H1 (cell line): ENCODE data around the gene HLX. TPM values are rescaled to one million over a fixed set of nuclear protein-coding genes. Genes with fewer than 3 reads are reported as not detected.

Experiments
- CBX5 ChIP-seq: fragments of 300-800, 300-1000 bp; sonication (generic); IDR thresholded peaks from 2 replicates; pipeline ENCODE4 v1.7.1; 2016; ENCODE audit warnings: antibody characterized with exemption, low read length, low read depth
- CBX8 ChIP-seq: fragments of 300-800, 300-1000 bp; sonication (generic); IDR thresholded peaks from 2 replicates; pipeline ENCODE4 v1.7.1; 2016; ENCODE audit warnings: low read depth, low read length, borderline replicate concordance
- CHD2 ChIP-seq: IDR thresholded peaks from 2 replicates; pipeline ENCODE4 v1.6.1; 2012; ENCODE audit warnings: low read length, improper control_type of control experiment
- CTBP2 ChIP-seq: IDR thresholded peaks from 2 replicates; pipeline ENCODE4 v1.7.0; 2011; ENCODE audit warnings: borderline replicate concordance, mild to moderate bottlenecking, moderate library complexity, mixed read lengths, low read length; ENCODE audit not compliant: insufficient read depth, insufficient read length
- GTF2F1 ChIP-seq: IDR thresholded peaks from 2 replicates; pipeline ENCODE4 v1.6.1; 2012; ENCODE audit warnings: low read depth, low read length, improper control_type of control experiment, borderline replicate concordance
- JUND ChIP-seq: IDR thresholded peaks from 2 replicates; pipeline ENCODE4 v1.6.1; 2011; ENCODE audit warnings: mild to moderate bottlenecking, improper control_type of control experiment, low read length
- KDM5A ChIP-seq: fragments of 200-600 bp; IDR thresholded peaks from 2 replicates; pipeline ENCODE4 v1.7.1; 2012; ENCODE audit warnings: mild to moderate bottlenecking, low read length, inconsistent platforms, mixed read lengths
- NRF1 ChIP-seq: IDR thresholded peaks from 2 replicates; pipeline ENCODE4 v1.6.1; 2011; ENCODE audit warnings: mild to moderate bottlenecking, low read depth, low read length, improper control_type of control experiment
- POU5F1 ChIP-seq: IDR thresholded peaks from 2 replicates; pipeline ENCODE4 v1.6.1; 2011; ENCODE audit warnings: low read depth, mild to moderate bottlenecking, low read length, moderate library complexity
- RFX5 ChIP-seq: IDR thresholded peaks from 2 replicates; pipeline ENCODE4 v1.6.1; 2011; ENCODE audit warnings: low read depth, low read length, improper control_type of control experiment, borderline replicate concordance
- RXRA ChIP-seq: IDR thresholded peaks from 2 replicates; pipeline ENCODE4 v1.6.1; 2011; ENCODE audit warnings: low read depth, mild to moderate bottlenecking, low read length, moderate library complexity; ENCODE audit not compliant: insufficient read depth
- SIN3A ChIP-seq, 2 experiments: IDR thresholded peaks in 1 of 2; conservative IDR thresholded peaks in 1 of 2; 2 replicates each; pipeline ENCODE4 v1.6.1; 2011 to 2012; ENCODE audit warnings: low read length in 2 of 2, improper control_type of control experiment in 1 of 2, low read depth in 1 of 2, mild to moderate bottlenecking in 1 of 2
- SIRT6 ChIP-seq: IDR thresholded peaks from one replicate; pipeline ENCODE4 v1.7.1; 2012; ENCODE audit warnings: low read length, inconsistent platforms
- SIX5 ChIP-seq: IDR thresholded peaks from 2 replicates; pipeline ENCODE4 v1.6.1; 2011; ENCODE audit warnings: mild to moderate bottlenecking, low read depth, low read length
- SP4 ChIP-seq: IDR thresholded peaks from 2 replicates; pipeline ENCODE4 v1.6.1; 2012; ENCODE audit warnings: low read length, inconsistent platforms
- SRF ChIP-seq: IDR thresholded peaks from 2 replicates; pipeline ENCODE4 v1.6.1; 2011; ENCODE audit warnings: mild to moderate bottlenecking, low read depth, low read length, moderate library complexity
- TAF1 ChIP-seq: IDR thresholded peaks from 2 replicates; pipeline ENCODE4 v1.6.1; 2011; ENCODE audit warnings: mild to moderate bottlenecking, low read depth, low read length
- TAF7 ChIP-seq: optimal IDR thresholded peaks from 2 replicates; pipeline ENCODE3; 2011; ENCODE audit warnings: low read depth, mild to moderate bottlenecking, inconsistent platforms, low read length, moderate library complexity, borderline replicate concordance
- TBP ChIP-seq: IDR thresholded peaks from 2 replicates; pipeline ENCODE4 v1.6.1; 2011; ENCODE audit warnings: low read depth, low read length, improper control_type of control experiment
- USF2 ChIP-seq: IDR thresholded peaks from 2 replicates; pipeline ENCODE4 v1.6.1; 2011; ENCODE audit warnings: low read length, improper control_type of control experiment
- ZNF274 ChIP-seq: IDR thresholded peaks from 2 replicates; pipeline ENCODE4 v1.7.0; 2012; ENCODE audit warnings: low read length, borderline replicate concordance; ENCODE audit errors: extremely low read depth
- polyA plus RNA-seq, 7 experiments: library from polyadenylated mRNA; depleted of rRNA in 3 of 7; stranded (reverse) in 5 of 7; unstranded in 2 of 7; fragments of >200 nt in 5 of 7; fragments of 200-250 nt in 2 of 7; gene quantifications; 1 replicate in 5 of 7; 2 replicates in 1 of 7; 4 replicates in 1 of 7; pipeline versions ENCODE4 v1.2.1 to v1.2.3, GENCODE V29; 2011 to 2013; ENCODE audit warnings: missing spikeins in 2 of 7, mixed read lengths in 2 of 7
- total RNA-seq: library from RNA; stranded (reverse); fragmentation: NEBNext Ultra II Directional; extraction: Animal tissue kit (Norgen Biotek cat#: 25700); gene quantifications from 2 replicates; pipeline ENCODE4 v1.2.1, GENCODE V29; 2021
- TF ChIP-seq, protein P1 (sequence below): IDR thresholded peaks from 2 replicates; pipeline ENCODE4 v1.6.1; 2012; ENCODE audit warnings: low read length, inconsistent platforms

HLX gene
- total and polyA plus RNA-seq, 2 of the 8 experiments (the other 6 are each of a cell fraction or from before 2014, with no cell fraction given): 0.11 to 0.30 TPM

DNA sequence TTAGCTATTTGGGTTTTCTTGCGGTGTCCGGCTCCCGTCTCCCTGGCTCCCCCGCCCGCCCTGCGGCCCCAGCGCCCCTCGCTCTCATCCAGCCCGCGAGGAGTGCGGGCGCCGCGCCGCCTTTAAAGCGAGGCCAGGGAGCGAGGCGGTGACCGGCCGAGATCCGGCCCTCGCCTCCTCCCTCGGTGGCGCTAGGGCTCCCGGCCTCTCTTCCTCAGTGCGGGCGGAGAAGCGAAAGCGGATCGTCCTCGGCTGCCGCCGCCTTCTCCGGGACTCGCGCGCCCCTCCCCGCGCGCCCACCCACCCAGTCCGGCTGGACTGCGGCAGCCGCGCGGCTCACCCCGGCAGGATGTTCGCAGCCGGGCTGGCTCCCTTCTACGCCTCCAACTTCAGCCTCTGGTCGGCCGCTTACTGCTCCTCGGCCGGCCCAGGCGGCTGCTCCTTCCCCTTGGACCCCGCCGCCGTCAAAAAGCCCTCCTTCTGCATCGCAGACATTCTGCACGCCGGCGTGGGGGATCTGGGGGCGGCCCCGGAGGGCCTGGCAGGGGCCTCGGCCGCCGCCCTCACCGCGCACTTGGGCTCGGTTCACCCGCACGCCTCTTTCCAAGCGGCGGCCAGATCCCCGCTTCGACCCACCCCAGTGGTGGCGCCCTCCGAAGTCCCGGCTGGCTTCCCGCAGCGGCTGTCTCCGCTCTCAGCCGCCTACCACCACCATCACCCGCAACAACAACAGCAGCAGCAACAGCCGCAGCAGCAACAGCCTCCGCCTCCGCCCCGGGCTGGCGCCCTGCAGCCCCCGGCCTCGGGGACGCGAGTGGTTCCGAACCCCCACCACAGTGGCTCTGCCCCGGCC, 492 bp downstream of the HLX start (continued):
- TF ChIP-seq, protein P1, sequence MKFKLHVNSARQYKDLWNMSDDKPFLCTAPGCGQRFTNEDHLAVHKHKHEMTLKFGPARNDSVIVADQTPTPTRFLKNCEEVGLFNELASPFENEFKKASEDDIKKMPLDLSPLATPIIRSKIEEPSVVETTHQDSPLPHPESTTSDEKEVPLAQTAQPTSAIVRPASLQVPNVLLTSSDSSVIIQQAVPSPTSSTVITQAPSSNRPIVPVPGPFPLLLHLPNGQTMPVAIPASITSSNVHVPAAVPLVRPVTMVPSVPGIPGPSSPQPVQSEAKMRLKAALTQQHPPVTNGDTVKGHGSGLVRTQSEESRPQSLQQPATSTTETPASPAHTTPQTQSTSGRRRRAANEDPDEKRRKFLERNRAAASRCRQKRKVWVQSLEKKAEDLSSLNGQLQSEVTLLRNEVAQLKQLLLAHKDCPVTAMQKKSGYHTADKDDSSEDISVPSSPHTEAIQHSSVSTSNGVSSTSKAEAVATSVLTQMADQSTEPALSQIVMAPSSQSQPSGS: no peak
- TF ChIP-seq SP4 (no peak), CHD2 (no peak), TAF1 (no peak), CTBP2 (no peak), NRF1 (no peak), CBX8 (peak; percentile 93; the same call in 1 of the 2 replicates), KDM5A (no peak), TAF7 (no peak), GTF2F1 (no peak), RFX5 (no peak), SRF (no peak), POU5F1 (no peak), SIX5 (no peak), SIRT6 (no peak), JUND (no peak), SIN3A (conservative IDR thresholded peaks at IDR 0.05 in 1 of 2, IDR thresholded peaks at IDR 0.05 in 1 of 2; ENCODE audit: low read depth in 1 of 2, low read length in 2 of 2) (no peak), ZNF274 (no peak), RXRA (no peak), TBP (no peak), CBX5 (no peak), USF2 (no peak)
